NCI-H460 (cell line): ENCODE results near the gene KIF21A. TPM values are rescaled to one million over a fixed set of nuclear protein-coding genes. Genes with fewer than 3 reads are reported as not detected.

Experiments
- DNase-seq: peaks from one replicate; pipeline ENCODE4 v3.0.0-alpha.2; 2016; ENCODE audit warnings: low read depth; ENCODE audit errors: extremely low read depth
- total RNA-seq: library from RNA; depleted of rRNA; stranded (reverse); fragments of >200 nt; shearing (Covaris generic); gene quantifications from 2 replicates; pipeline ENCODE4 v1.2.3, GENCODE V29; 2014

KIF21A gene
- total RNA-seq, 1 experiment from 2014 or later, result 102 TPM

GRCh38 chr12:39431797-39432196 is 11.1 kb downstream of the KIF21A start:
- no peak for DNase-seq

- DNase-seq, result no peak
These were observed 11.7 kb downstream of the KIF21A start for GRCh38 chr12:39431002-39431796.

- DNase-seq, result no peak
These were observed 13.1 kb downstream of the KIF21A start for GRCh38 chr12:39429809-39430208.

DNA sequence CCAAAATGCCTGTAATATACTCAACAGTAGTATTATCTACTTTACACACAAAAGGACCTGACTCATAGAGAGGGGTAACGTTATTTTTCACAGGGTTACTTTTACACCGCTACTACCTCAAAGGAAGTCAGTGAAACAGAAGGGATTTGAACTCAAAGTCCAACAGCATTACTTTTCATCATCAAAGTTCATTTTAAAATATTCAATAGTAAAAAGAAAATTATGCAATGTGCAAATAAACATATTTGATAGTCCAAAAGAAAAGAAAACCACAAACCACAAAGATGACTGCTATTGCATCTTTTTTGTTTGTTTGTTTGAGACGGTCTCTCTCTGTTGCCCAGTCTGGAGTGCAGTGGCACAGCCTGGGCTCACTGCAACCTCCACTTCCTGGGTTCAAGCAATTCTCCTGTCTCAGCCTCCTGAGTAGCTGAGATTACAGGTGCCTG is 15.5 kb downstream of the KIF21A start:
- no peak for DNase-seq

DNA sequence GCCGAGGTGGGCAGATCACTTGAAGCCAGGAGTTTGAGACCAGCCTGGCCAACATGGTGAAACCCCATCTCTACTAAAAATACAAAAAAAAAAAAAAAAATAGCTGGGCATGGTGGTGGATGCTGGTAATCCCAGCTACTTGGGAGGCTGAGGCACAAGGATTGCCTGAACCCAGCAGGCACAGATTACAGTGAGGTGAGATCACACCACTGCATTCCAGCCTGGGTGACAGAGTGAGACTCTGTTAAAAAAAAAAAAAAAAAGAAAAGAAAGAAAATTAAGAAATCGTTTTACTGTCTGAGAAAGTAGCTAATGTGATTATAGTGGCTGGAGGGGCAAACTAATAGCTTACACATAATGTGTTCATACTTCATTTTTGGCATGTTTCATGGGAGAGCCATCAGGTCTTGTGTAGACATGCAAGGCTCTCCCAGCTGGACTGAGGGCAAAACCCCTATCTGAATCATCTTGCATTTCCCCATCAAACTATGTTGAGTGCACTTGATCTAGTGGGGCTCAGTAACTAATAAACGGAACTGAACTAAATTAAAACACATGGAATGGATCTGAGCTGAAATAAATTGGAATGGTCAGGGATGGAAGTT is 16.2 kb downstream of the KIF21A start:
- no peak for DNase-seq

DNA sequence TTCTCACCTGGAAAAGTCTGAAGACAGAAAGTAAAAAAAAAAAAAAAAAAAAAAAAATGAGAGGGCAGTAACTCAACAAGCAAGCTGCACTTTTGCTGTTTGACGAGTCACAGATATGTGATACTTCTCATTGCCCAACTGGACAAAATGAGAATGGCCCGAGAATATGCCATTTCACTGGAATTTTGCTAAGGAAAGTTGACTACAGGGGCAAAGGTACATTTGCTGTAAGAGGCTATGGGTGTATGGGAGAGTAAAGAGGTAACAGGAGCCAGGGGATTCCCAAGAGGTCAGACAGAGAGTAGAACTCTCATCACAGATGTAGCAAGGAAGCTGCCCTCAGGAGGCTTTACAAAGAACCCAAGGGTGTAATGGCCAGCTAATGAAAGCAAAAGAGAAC is 22.9 kb downstream of the KIF21A start:
- no peak for DNase-seq

DNA sequence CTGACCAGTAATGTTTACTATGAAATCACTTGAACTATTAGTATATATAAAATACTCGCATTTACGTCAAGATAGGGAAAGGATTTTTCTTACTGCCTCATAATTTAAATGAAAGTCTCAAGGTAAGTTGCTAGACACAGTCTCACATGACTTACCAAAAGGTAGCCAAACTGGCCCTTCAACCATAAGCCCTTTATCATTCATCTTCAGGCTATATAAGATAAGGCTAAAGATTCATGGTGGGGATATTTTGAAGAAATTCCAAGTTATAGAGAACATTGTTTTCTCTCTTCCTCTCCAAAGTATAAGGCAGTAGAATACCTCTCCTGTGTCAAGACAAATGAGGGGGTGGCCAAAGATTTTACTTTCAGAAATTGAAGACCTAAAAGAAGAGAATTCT is 23.4 kb downstream of the KIF21A start:
- no peak for DNase-seq

- DNase-seq, result no peak
These were observed 25.0 kb downstream of the KIF21A start for GRCh38 chr12:39417916-39418315.

DNA sequence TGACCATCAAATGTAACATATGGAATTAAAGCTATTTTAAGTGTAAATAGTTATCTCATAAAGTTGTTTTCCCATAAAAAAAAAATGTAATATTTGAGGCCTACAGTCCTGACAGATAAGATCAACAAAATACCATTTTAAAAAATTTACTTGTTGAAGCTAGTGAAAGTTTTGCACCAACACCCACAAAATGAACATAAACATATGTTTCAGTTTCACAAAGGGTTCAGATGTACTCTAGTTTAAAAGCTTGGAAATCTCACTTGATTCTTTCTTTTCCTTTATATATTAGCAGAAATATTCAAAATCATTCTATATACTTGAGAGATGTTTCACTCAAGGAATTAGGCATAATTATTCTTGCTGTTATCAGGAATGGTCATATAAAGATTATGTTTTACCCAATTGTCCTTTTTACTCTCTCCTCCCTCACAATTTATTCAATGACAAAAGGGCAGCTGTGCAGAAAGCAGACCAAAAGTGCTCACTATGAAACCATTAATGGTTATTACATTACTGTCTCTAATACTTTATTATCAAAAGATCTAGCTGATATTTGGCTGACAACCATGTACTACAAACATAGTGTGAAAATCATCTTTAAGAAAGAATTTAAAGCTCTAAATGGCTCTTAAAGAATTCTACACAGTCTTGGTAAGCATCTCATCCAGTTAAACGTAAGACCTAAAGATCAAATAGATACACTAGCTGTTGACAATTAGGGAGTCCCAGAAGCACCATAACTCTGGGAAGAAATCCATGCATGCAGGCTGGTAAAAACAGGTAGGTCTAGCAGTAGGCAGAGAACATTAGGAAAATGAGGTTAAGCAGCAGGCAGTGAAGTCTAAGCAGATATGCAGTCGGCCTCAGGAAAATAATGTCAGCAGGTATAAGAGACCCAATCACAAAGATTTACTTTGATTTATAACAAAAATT is 28.8 kb downstream of the KIF21A start:
- DNase-seq, result no peak

- no peak for DNase-seq
These were observed 30.7 kb downstream of the KIF21A start for GRCh38 chr12:39412210-39412609.

GRCh38 chr12:39406262-39406661 is 36.7 kb downstream of the KIF21A start:
- no peak for DNase-seq

DNA sequence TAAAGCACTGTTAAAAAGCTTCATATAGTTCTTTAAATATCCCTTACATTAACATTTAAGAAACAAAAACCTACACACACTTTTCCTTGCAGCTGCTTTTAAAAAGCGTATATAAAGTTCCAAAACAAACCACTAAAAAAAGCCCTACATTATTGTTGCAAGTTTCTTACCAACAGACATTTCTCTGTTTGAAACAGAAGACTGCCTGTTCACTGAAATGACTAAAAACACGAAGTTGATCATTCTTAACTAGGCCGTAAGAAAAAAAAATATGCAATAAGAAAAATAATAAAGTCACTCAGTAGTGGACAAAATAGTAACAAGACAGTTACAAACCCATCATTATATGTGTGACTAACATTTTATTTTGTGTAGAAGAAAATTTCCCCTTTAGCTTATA is 37.3 kb downstream of the KIF21A start:
- no peak for DNase-seq

DNA sequence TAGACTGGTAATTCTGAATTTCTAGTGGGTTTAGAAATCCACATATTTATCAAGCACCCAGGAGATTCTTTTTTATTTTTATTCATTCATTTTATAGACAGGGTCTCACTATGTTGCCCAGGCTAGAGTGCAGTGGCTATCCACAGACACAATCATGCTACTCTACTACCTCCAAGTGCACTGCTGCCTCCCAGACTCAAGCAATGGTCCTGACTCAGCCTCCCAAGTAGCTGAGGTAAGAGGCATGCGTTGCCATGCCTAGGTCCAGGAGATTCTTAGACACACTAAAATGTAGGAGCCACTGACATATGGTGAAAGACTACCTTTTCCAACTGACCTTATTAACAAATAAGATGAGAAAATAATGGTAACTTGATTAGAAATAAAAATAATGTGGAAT is 38.9 kb downstream of the KIF21A start:
- no peak for DNase-seq

- no peak for DNase-seq
These were observed 39.5 kb downstream of the KIF21A start for GRCh38 chr12:39403376-39403775.

DNA sequence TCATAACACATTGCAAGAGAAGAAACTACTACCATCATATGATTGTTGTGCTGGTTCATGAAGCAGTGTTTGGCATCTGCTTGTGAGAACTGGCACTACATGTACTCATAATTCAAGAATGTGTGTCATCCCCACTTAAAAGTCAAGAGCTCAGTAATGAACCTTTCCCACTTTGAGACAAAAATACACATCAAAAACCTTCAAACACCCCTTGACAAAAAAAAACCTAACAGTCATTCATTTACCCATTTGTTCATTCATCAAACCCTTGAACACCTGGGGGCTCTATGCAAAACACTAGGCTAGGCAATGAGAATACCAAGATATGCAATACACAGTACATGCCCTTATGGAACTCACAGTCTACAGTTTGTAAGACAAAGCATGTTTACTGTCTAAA is 40.0 kb downstream of the KIF21A start:
- peak; percentile 9 for DNase-seq

DNA sequence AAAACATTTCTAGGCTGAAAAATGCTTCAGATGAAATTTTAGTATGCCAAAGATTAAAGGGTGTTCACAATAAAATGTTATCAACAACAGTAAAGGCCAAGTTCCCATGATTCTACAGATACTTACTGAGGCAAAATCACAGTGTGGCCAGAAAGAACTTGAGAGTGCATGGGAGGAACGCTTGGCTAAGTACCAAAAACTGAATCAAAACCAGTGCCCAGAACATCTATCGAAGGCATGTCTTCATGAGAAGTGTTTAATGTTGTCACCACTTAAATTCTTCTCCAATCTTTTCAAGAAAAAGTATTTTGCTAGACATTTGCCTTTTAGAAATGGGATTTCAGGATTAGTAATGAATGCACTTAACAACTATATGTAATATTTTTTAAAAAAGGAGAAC is 41.5 kb downstream of the KIF21A start:
- DNase-seq, result no peak

DNA sequence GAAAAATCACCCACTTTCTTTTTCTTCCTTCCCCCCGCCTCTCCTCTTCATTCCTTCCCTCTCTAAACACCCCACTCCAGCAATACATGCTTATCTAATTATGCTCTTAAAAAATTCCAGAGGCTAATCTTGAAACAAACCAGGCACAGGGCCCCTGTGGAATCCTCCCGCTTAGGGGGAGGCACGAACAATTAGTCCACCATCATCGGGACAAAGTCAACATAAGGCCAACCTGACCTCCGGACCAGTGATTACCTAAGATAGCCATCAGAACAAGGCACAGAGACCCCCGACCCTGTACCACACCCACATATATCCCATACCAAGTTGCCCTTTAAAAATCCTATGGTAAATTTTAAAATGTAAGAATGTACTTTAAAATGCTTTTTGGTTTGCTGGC is 47.1 kb downstream of the KIF21A start:
- no peak for DNase-seq

DNA sequence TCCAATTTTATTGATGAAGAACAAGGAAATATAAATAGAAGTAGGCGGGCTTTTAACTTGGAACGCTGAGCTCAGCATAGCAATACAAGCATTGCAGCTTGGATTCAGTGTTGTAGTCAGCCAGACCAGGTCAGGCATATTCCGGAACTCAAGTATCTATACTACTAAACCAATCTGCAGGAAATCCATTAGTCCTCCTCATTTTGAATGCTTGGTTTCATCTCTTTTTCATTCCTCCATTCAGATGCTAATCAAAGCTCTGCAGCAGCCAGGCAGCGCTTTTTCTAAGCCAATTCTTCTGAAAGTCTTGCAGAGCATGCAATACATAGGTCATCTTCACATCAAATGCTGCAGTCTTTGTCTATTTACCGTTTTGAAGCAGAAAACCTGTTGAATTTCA is 49.0 kb downstream of the KIF21A start:
- DNase-seq, result no peak

DNA sequence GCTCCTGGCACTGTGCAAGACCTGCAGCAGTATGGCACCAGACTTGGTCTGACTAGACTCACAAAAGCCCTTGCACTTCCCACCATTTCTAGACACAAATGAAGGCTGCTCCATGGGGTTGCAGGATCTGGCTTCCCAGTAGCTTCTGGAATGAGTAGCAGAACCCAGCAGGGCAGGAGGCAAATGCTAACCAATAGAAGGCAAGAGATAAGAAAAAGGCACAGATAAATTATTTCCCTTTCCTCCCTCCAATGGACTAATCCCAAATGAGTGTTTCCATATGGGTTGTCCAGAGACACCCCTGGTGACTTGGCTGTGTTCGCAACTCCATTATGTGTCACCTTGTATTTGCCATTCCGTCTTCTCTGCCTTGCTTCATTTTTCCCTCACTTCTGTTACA is 49.7 kb downstream of the KIF21A start:
- DNase-seq, result no peak

- DNase-seq, result no peak
These were observed 50.6 kb downstream of the KIF21A start for GRCh38 chr12:39392154-39392925.

DNA sequence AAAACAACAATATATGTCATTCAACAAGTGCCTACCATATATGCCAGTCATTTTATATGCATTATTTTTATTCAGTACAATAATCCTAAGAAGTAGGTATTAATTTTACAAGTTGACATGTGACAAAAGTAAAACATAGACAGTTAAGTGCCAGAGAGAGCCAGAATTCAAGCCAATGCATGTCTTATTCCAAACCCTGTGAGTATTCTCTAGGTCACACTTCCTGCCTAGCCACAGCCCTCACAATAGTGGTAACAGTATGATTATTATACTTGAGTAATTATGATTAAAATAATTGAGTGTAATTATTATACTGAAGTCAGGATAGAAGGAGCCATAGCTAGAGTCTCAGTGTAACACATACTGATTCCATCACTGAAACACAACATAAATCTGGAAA is 52.2 kb downstream of the KIF21A start:
- no peak for DNase-seq
